ENCODE data around the gene GPC3. TPM values are rescaled to one million over a fixed set of nuclear protein-coding genes. Genes with fewer than 3 reads are reported as not detected.

GPC3 gene
- total and polyA plus RNA-seq, 2 of the 4 experiments (the other 2 are of a cell fraction) = not detected

DNA sequence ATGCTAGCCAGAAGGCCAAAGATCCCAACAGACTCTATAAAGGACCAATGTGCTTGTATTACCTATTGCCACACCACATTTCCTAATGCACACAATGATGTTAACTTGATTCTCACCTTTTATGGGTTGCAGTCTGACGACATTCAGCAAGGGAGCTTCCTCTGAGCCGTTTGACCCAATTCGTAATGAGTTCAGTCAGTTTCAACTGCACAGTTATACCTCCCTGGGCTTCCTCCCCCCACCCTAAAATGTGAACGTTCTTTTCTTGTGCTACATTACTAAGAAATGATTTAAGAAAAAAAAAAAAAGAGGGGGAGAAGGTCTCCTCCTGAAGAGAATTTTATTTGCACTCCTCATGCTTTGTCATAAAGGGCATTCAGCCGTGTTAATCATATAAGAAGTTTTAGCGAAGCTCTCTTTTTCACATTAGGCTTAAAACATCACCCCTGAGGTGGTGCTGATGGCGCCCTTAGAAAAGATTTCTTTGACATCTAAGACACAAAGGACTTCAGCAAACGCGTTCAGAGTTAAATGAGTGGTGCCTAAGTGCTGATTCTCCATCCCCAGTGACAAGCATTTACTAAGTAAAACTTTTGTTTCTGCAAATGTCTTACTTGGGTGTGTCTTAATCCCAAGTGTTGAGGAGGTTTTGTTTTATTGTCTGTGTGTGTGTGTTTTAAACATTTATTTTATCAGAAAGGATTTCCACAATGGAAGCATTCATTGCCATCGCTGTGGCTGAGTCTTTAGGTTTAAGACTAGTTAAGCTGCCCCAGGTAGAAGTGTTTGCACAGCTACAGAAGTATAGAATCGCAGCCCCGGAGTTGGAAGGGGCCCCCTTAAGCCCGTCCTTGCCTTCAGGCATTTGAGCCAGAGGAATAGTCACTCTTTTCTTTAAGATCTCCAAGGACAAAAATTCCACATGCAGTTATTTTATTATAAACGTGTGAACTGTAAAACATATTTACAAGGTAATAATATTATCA lies 15.2 kb upstream of the GPC3 start (continued):
- TF ChIP-seq MXI1 (IDR thresholded peaks at IDR 0.05; ENCODE audit: borderline replicate concordance, low read depth, low read length) (no peak), RAD21 (IDR thresholded peaks at IDR 0.05; ENCODE audit: low read length) (no peak)

DNA sequence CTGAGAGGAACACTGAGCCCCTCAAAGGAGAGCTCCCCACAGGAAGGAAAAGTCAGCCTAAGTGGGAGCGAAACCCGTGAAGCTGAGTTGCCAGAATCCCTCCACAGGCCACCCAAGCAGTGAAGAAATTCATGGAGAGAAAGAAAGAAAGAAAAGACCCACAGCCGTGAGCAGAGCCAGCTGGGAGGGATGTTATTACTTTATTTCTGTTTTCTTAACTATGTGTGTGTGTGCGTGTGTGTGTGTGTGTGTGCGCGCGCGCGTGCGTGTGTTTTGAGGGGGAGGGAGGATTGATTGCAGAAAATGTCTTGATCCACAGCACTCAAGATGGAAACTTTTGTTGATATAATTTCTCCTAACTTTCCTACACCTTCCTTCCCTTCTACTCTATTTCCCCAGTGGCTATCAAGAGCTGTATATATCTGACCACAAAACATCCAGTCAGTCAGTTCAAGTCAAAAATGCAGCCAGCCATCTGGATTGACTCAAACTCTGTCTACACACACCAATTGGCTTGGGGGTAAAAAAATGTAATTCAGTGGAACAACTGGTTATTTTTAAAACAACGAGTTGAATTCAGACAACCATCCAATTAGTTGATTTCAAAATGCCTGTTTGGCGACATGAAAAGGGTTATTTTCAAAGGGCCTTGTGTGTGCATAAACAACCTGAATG lies 13.8 kb upstream of the GPC3 start:
- Histone ChIP-seq H3K4me1 (ENCODE audit: control insufficient read depth, insufficient read depth, low read length) (no peaks in the 10 kb centered on the region), H3K18ac (ENCODE audit: low read depth, low read length) (no peak overlapping the region), H3K14ac (replicated peaks; ENCODE audit: low read depth, low read length) (no peak overlapping the region), H2AK5ac (ENCODE audit: low read depth, low read length) (no peak overlapping the region), H2BK120ac (ENCODE audit: low read depth, low read length) (no peak overlapping the region), H4K8ac (ENCODE audit: low read depth in 2 of 2, low read length in 2 of 2) (no peak overlapping the region), H2BK15ac (ENCODE audit: low read depth, low read length) (no peak overlapping the region), H3K4me2 (ENCODE audit: low read depth, low read length) (no peak overlapping the region), H2BK5ac (ENCODE audit: low read depth, low read length, poor library complexity, severe bottlenecking) (no peak overlapping the region), H3K9ac (ENCODE audit: low read depth, low read length) (no peak overlapping the region), H3K23ac (ENCODE audit: low read depth, low read length) (no peak overlapping the region), H4K5ac (ENCODE audit: low read depth, low read length) (no peak overlapping the region), H3K27me3 (ENCODE audit: control insufficient read depth, insufficient read depth, low read length) (peaks cover 2% of the 10 kb centered on the region; the same call in 1 of the 2 replicates), H3K9me1 (ENCODE audit: insufficient read depth, low read length) (no peaks in the 10 kb centered on the region), H3K4ac (ENCODE audit: low read depth, low read length) (no peak overlapping the region), H2AK9ac (replicated peaks; ENCODE audit: low read depth, low read length, poor library complexity) (no peak overlapping the region), H3K36me3 (ENCODE audit: control insufficient read depth, insufficient read depth, low read length) (no peaks in the 10 kb centered on the region), H3K4me3 (ENCODE audit: insufficient read depth, low read depth, low read length) (no peak overlapping the region), H3K79me1 (ENCODE audit: low read depth in 1 of 2, low read length in 2 of 2) (no peaks in the 10 kb centered on the region), H4K20me1 (ENCODE audit: insufficient read depth, low read length) (no peaks in the 10 kb centered on the region), H2AFZ (replicated peaks; ENCODE audit: low read length, poor library complexity) (no peak overlapping the region), H3K27ac (ENCODE audit: insufficient read depth, low read length) (no peak overlapping the region), H3K9me3 (ENCODE audit: control insufficient read depth, insufficient read depth, low read length) (no peaks in the 10 kb centered on the region), H3K56ac (ENCODE audit: extremely low read depth, insufficient read depth, low read length) (no peak overlapping the region), H4K91ac (ENCODE audit: insufficient read depth, low read depth, low read length) (no peak overlapping the region), H2BK20ac (ENCODE audit: low read depth, low read length) (no peak overlapping the region)
- no CpG with 5 or more reads among the region's 12 CpGs for WGBS, 2 experiments (ENCODE audit: extremely low coverage in 2 of 2, insufficient read length in 1 of 2)
- ATAC-seq (ENCODE audit: low read depth) (no peak), DNase-seq (no peak)
- ChIA-PET CTCF (no interaction called here), POLR2A (ENCODE audit: unreplicated experiment) (no interaction called here)
- dilution Hi-C loops (cut with HindIII; ENCODE audit: low sequenced_read_pairs, unreplicated experiment) = no loop called here
- in situ Hi-C loops (cut with MboI; ENCODE audit: low sequenced_read_pairs) = no loop called here
- no TSS peak for BruUV-seq (replicated peaks)
- intact Hi-C loops (cut with micrococcal nuclease) = no loop called here
- TF ChIP-seq, protein P1, sequence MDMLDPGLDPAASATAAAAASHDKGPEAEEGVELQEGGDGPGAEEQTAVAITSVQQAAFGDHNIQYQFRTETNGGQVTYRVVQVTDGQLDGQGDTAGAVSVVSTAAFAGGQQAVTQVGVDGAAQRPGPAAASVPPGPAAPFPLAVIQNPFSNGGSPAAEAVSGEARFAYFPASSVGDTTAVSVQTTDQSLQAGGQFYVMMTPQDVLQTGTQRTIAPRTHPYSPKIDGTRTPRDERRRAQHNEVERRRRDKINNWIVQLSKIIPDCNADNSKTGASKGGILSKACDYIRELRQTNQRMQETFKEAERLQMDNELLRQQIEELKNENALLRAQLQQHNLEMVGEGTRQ (IDR thresholded peaks at IDR 0.05; ENCODE audit: low read depth, low read length) = no peak
- TF ChIP-seq SMC3 (IDR thresholded peaks at IDR 0.05; ENCODE audit: low read depth, low read length) (no peak), CEBPB (IDR thresholded peaks at IDR 0.05; ENCODE audit: low read depth, low read length) (no peak), CHD1 (IDR thresholded peaks at IDR 0.05; ENCODE audit: low read depth, low read length) (no peak), MXI1 (IDR thresholded peaks at IDR 0.05; ENCODE audit: borderline replicate concordance, low read depth, low read length) (no peak), MAZ (IDR thresholded peaks at IDR 0.05; ENCODE audit: borderline replicate concordance, low read depth, low read length) (no peak), RAD21 (IDR thresholded peaks at IDR 0.05; ENCODE audit: low read length) (no peak), NFE2L2 (IDR thresholded peaks at IDR 0.05; ENCODE audit: low read depth, low read length) (no peak), ELK1 (IDR thresholded peaks at IDR 0.05; ENCODE audit: borderline replicate concordance, low read depth, low read length) (no peak), POLR2A (IDR thresholded peaks at IDR 0.05; ENCODE audit: low read depth, low read length) (no peak), RCOR1 (IDR thresholded peaks at IDR 0.05; ENCODE audit: insufficient replicate concordance, low read length) (no peak)

Measured in IMR-90 (cell line).